B cell (primary cell): Measurements from ENCODE around the gene HTRA1.

Source experiments
- EZH2 ChIP-seq: IDR thresholded peaks from 2 replicates; pipeline ENCODE4 v1.6.1; 2012; ENCODE audit warnings: borderline replicate concordance, low read depth, mild to moderate bottlenecking, moderate library complexity, low read length; ENCODE audit not compliant: insufficient read depth, poor library complexity, severe bottlenecking
- TF ChIP-seq, protein P1 (sequence below): fragments of 200-600 bp; IDR thresholded peaks from one replicate; pipeline ENCODE4 v1.8.0; 2022; ENCODE audit warnings: antibody characterized with exemption, mild to moderate bottlenecking

DNA sequence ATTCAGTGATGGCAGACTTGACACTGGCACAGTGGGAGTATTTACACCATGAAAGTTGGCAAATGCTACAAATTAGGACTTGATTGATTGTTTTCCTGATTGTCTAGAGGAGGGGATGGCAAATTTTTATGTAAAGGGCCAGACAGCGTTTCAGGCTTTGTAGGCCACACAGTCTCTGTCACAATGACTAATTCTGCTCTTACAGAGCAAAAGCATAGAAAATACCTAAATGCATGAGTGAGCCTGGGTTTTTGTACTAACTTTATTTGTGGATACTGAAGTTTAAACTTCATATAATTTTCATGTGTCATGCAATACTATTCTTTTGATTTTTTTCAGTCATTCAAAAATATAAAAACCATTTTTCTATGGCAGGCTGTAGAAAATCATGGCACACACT, 15.9 kb upstream of the HTRA1 start:
- TF ChIP-seq, protein P1, sequence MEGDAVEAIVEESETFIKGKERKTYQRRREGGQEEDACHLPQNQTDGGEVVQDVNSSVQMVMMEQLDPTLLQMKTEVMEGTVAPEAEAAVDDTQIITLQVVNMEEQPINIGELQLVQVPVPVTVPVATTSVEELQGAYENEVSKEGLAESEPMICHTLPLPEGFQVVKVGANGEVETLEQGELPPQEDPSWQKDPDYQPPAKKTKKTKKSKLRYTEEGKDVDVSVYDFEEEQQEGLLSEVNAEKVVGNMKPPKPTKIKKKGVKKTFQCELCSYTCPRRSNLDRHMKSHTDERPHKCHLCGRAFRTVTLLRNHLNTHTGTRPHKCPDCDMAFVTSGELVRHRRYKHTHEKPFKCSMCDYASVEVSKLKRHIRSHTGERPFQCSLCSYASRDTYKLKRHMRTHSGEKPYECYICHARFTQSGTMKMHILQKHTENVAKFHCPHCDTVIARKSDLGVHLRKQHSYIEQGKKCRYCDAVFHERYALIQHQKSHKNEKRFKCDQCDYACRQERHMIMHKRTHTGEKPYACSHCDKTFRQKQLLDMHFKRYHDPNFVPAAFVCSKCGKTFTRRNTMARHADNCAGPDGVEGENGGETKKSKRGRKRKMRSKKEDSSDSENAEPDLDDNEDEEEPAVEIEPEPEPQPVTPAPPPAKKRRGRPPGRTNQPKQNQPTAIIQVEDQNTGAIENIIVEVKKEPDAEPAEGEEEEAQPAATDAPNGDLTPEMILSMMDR: no peak
- no peak for TF ChIP-seq EZH2
